Lower leg skin (tissue), 3 donors: ENCODE measurements around the gene THBS1.

Experiments
- POLR2A ChIP-seq, 2 donors: fragments of 450-650 bp; IDR thresholded peaks; one replicate each; pipeline ENCODE4 v1.6.1; 2016 to 2017; ENCODE audit warnings: antibody characterized with exemption in 2 of 2, mild to moderate bottlenecking in 1 of 2, moderate library complexity in 1 of 2
- TF ChIP-seq, protein P1 (sequence below), 3 donors: fragments of 450-650 bp; IDR thresholded peaks; one replicate each; pipeline ENCODE4 v1.5.1; 2016; ENCODE audit warnings: antibody characterized with exemption in 3 of 3, mild to moderate bottlenecking in 3 of 3, moderate library complexity in 2 of 3

GRCh38 chr15:39597336-39597735 lies 16.5 kb downstream of the THBS1 start:
- no peak for TF ChIP-seq POLR2A (IDR thresholded peaks at IDR 0.05)
- TF ChIP-seq, protein P1, sequence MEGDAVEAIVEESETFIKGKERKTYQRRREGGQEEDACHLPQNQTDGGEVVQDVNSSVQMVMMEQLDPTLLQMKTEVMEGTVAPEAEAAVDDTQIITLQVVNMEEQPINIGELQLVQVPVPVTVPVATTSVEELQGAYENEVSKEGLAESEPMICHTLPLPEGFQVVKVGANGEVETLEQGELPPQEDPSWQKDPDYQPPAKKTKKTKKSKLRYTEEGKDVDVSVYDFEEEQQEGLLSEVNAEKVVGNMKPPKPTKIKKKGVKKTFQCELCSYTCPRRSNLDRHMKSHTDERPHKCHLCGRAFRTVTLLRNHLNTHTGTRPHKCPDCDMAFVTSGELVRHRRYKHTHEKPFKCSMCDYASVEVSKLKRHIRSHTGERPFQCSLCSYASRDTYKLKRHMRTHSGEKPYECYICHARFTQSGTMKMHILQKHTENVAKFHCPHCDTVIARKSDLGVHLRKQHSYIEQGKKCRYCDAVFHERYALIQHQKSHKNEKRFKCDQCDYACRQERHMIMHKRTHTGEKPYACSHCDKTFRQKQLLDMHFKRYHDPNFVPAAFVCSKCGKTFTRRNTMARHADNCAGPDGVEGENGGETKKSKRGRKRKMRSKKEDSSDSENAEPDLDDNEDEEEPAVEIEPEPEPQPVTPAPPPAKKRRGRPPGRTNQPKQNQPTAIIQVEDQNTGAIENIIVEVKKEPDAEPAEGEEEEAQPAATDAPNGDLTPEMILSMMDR (IDR thresholded peaks at IDR 0.05) = no peak
